GM06990 (cell line): ENCODE data around the gene CNKSR2.

ENCODE experiments used
- DNase-seq: peaks from one replicate; pipeline ENCODE4 v3.0.0-alpha.2; 2011; ENCODE audit not compliant: insufficient read length; ENCODE audit errors: extremely low read depth
- H3K27me3 ChIP-seq: replicated peaks from 2 replicates; pipeline ENCODE4 v1.6.0; 2011; ENCODE audit warnings: low read length; ENCODE audit not compliant: control insufficient read depth, insufficient read depth
- H3K36me3 ChIP-seq: 2 replicates; pipeline ENCODE4 v1.5.1; 2011; ENCODE audit warnings: low read length; ENCODE audit not compliant: control insufficient read depth, insufficient read depth
- H3K4me3 ChIP-seq: replicated peaks from 2 replicates; pipeline ENCODE4 v1.5.1; 2011; ENCODE audit warnings: low read depth, mild to moderate bottlenecking, control low read depth, low read length
- TF ChIP-seq, protein P1 (sequence below): IDR thresholded peaks from 2 replicates; pipeline ENCODE4 v1.5.1; 2011; ENCODE audit warnings: low read length, control low read depth, mild to moderate bottlenecking, inconsistent platforms; ENCODE audit not compliant: insufficient read depth, poor library complexity, severe bottlenecking

Gene CNKSR2

DNA sequence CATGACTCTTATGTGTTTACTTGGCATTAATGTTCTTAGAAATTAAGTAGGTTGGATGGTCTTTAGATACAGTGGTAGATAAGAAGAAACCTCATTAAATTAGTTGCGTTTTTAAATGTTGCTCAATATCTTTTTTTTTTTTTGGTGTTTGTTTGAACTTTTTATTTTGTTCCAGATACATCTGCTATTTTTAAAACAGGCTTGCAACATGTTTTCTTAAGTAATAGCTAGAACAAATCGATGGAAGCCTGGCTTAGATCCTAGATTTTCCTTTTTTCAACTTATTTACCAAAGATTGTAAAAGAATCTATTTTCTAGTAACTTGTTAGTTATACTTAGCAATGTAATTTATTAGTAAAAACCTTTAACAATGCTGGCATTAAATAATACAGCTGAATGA is 9.3 kb downstream of the CNKSR2 start:
- Histone ChIP-seq H3K36me3 (no peaks in the 10 kb centered on the region), H3K27me3 (no peaks in the 10 kb centered on the region), H3K4me3 (no peak overlapping the region)
- no peak for DNase-seq
- TF ChIP-seq, protein P1, sequence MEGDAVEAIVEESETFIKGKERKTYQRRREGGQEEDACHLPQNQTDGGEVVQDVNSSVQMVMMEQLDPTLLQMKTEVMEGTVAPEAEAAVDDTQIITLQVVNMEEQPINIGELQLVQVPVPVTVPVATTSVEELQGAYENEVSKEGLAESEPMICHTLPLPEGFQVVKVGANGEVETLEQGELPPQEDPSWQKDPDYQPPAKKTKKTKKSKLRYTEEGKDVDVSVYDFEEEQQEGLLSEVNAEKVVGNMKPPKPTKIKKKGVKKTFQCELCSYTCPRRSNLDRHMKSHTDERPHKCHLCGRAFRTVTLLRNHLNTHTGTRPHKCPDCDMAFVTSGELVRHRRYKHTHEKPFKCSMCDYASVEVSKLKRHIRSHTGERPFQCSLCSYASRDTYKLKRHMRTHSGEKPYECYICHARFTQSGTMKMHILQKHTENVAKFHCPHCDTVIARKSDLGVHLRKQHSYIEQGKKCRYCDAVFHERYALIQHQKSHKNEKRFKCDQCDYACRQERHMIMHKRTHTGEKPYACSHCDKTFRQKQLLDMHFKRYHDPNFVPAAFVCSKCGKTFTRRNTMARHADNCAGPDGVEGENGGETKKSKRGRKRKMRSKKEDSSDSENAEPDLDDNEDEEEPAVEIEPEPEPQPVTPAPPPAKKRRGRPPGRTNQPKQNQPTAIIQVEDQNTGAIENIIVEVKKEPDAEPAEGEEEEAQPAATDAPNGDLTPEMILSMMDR, result no peak

DNA sequence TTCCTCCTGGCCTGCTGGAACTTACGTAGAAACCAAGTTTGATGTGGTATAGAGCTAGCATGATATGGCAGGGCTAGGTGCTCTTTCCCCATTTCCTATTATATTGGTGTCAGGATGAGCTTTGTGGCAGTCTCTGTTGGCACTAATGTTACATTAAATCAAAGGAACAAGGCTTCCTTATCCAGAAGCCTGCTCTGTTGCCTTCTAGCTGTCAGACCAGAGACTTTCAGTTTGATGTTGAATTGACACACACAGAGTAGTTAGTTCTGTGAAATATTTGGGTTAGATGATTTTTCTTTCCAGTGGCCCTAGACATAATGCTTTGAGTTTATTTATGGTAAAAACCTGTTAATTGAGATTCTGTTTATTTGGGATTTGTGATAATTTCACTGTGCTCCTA is 10.0 kb downstream of the CNKSR2 start:
- DNase-seq, result no peak
- TF ChIP-seq, protein P1, result no peak
- no peak overlapping the region for H3K4me3 ChIP-seq
- no peaks in the 10 kb centered on the region for H3K27me3 ChIP-seq
- H3K36me3 ChIP-seq, result no peaks in the 10 kb centered on the region

DNA sequence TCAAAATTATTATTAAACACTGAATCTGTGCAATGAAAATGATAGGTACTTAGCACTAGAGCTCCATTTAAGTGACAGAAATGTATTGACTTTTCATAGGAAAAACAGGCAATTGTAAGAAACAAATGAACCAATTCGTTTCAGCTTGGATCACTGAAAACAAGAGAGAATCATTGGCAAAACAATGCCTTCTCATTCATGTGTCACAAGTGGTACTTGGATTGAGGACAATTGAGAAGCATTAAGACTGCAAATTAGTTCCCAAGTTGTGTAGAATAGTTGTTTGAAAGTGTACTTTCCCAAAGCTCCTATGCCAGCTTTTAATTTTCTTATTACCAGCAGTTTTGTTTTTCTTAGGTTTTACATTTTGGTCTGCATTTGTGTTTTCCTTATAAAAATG is 20.6 kb downstream of the CNKSR2 start:
- TF ChIP-seq, protein P1, result no peak
- H3K4me3 ChIP-seq, result no peak overlapping the region
- DNase-seq, result no peak
- H3K36me3 ChIP-seq, result no peaks in the 10 kb centered on the region
- H3K27me3 ChIP-seq, result no peaks in the 10 kb centered on the region

DNA sequence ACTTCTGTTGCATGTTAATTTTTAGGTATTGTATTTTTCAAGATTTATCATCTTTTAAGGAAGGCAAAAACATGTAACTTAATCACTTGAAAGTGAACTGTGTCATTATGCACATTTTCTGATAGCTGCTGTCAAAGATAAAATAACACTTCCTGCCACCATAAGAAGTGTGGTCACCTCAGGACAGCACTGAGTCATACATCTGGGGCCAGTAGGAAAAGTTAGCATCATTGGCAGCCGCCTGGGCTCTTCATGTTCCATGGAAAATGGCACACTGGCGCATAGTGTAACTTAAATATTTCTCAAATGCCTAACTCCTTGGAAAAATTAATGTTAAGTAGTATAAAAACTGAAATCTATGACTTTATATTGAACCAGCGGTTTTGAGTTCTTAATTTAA is 24.2 kb downstream of the CNKSR2 start:
- no peaks in the 10 kb centered on the region for H3K36me3 ChIP-seq
- H3K4me3 ChIP-seq, result no peak overlapping the region
- DNase-seq, result no peak
- TF ChIP-seq, protein P1, result no peak
- H3K27me3 ChIP-seq, result no peaks in the 10 kb centered on the region

DNA sequence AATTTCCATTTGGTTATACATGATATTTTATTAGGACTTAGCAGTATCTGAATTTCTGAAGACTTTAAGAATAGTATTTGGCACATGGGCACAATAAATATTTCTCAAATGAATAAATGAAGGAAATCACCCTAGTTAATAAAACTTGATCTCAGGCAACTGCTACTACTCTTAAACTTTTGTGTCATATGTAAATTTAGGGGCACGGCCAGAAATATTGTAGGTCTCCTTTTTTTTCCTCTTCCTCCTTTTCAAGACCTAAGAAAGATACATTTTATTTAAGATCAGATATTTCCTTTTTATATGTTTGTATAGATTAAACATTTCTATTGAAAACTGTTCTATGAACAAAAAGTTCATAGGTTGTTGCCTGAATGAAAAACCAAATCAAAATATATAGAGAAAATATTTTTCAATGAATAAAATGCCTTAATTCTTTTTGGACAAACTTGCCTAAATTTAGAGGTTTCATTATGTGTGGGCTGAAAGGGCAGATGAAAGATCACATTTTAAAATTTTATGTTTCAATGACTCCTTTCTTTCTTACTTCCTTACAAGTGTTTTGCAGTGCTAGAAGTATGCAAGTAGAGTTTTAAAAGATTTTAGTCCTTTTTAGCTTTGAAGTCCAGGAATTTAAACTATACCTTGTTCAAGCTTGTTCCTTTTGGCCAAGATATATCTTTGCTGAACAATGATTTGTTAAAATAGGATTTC is 26.3 kb downstream of the CNKSR2 start:
- no peak overlapping the region for H3K4me3 ChIP-seq
- TF ChIP-seq, protein P1, result no peak
- DNase-seq, result no peak

DNA sequence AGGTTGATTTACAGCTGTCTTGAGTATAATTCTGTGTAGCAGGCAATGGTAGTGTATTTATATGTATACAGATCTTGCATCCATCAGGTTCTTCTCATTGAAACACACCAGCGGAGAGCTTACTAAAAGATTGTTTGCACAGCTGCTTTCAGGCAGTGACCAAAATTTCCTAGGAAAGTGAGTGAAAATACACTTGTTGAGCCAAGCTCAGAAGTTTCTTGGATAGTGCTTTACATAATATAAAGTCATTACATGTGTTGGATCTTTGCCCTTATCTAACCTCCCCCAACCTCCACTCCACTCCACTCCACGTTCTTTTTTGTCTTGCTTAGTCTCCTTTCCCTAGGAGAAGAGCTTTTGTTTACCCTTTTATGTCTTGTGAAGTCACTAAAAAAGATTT is 34.1 kb downstream of the CNKSR2 start:
- TF ChIP-seq, protein P1, result no peak
- H3K27me3 ChIP-seq, result no peaks in the 10 kb centered on the region
- no peak for DNase-seq
- no peak overlapping the region for H3K4me3 ChIP-seq
- no peaks in the 10 kb centered on the region for H3K36me3 ChIP-seq

More for the DNA sequence above, 26.3 kb downstream of the CNKSR2 start:
- H3K36me3 ChIP-seq, result no peaks in the 10 kb centered on the region
- no peaks in the 10 kb centered on the region for H3K27me3 ChIP-seq
